T-helper 1 cell treated with Interleukin-12 subunit alpha and Interleukin-12 subunit beta and Interleukin-4 antibody, amounts not matched to agents 30 μg/mL and 1 μg/mL, for 36 hours (primary cell): ENCODE results near the gene HS3ST5.

Experiments used
- H3K27ac Mint-ChIP-seq: one replicate; pipeline ENCODE4 v1.8.0; 2021; ENCODE audit warnings: mild to moderate bottlenecking, mixed read lengths
- H3K27me3 Mint-ChIP-seq: one replicate; pipeline ENCODE4 v1.8.0; 2021; ENCODE audit warnings: low read depth, mixed read lengths
- H3K36me3 Mint-ChIP-seq: one replicate; pipeline ENCODE4 v1.8.0; 2021; ENCODE audit warnings: low read depth, mixed read lengths
- H3K4me1 Mint-ChIP-seq: one replicate; pipeline ENCODE4 v1.8.0; 2021; ENCODE audit warnings: low read depth, mixed read lengths
- H3K4me3 Mint-ChIP-seq: one replicate; pipeline ENCODE4 v1.8.0; 2021; ENCODE audit warnings: mild to moderate bottlenecking, moderate library complexity, mixed read lengths
- H3K9me3 Mint-ChIP-seq: one replicate; pipeline ENCODE4 v1.8.0; 2021; ENCODE audit warnings: mixed read lengths

Gene HS3ST5

GRCh38 chr6:114342826-114343781, at the start of gene HS3ST5:
Gene HS3ST5, minus strand, starts transcription at chr6:114343023. Its CDS starts 280,178 bp downstream, at chr6:114062845.
- Mint-ChIP-seq H3K36me3 (no peaks in the 10 kb centered on the region), H3K27ac (no peak within 1 kb of the TSS), H3K9me3 (no peaks in the 10 kb centered on the region), H3K4me3 (no peak within 1 kb of the TSS), H3K27me3 (peaks cover 54% of the 10 kb centered on the region), H3K4me1 (no peaks in the 10 kb centered on the region)

GRCh38 chr6:114390176-114390575, 47.4 kb upstream of the HS3ST5 start:
- H3K4me3 Mint-ChIP-seq, result no peak overlapping the region
- no peaks in the 10 kb centered on the region for H3K9me3 Mint-ChIP-seq
- H3K27me3 Mint-ChIP-seq, result no peaks in the 10 kb centered on the region
- H3K27ac Mint-ChIP-seq, result no peak overlapping the region
- H3K4me1 Mint-ChIP-seq, result no peaks in the 10 kb centered on the region
- H3K36me3 Mint-ChIP-seq, result no peaks in the 10 kb centered on the region

GRCh38 chr6:114389111-114389510, 46.3 kb upstream of the HS3ST5 start:
- no peak overlapping the region for H3K4me3 Mint-ChIP-seq
- H3K36me3 Mint-ChIP-seq, result no peaks in the 10 kb centered on the region
- no peaks in the 10 kb centered on the region for H3K9me3 Mint-ChIP-seq
- no peaks in the 10 kb centered on the region for H3K4me1 Mint-ChIP-seq
- H3K27ac Mint-ChIP-seq, result no peak overlapping the region
- no peaks in the 10 kb centered on the region for H3K27me3 Mint-ChIP-seq

GRCh38 chr6:114382406-114382805, 39.6 kb upstream of the HS3ST5 start:
- H3K4me3 Mint-ChIP-seq, result no peak overlapping the region
- no peak overlapping the region for H3K27ac Mint-ChIP-seq
- H3K9me3 Mint-ChIP-seq, result no peaks in the 10 kb centered on the region
- no peaks in the 10 kb centered on the region for H3K36me3 Mint-ChIP-seq
- no peaks in the 10 kb centered on the region for H3K27me3 Mint-ChIP-seq
- no peaks in the 10 kb centered on the region for H3K4me1 Mint-ChIP-seq

GRCh38 chr6:114377881-114378280, 35.1 kb upstream of the HS3ST5 start:
- H3K27ac Mint-ChIP-seq, result no peak overlapping the region
- no peaks in the 10 kb centered on the region for H3K27me3 Mint-ChIP-seq
- H3K9me3 Mint-ChIP-seq, result no peaks in the 10 kb centered on the region
- no peaks in the 10 kb centered on the region for H3K4me1 Mint-ChIP-seq
- H3K36me3 Mint-ChIP-seq, result no peaks in the 10 kb centered on the region
- H3K4me3 Mint-ChIP-seq, result no peak overlapping the region

- Mint-ChIP-seq H3K27me3 (no peaks in the 10 kb centered on the region), H3K9me3 (no peaks in the 10 kb centered on the region), H3K36me3 (no peaks in the 10 kb centered on the region), H3K4me3 (no peak overlapping the region), H3K27ac (no peak overlapping the region), H3K4me1 (no peaks in the 10 kb centered on the region)
Measured at GRCh38 chr6:114376611-114377175, 33.9 kb upstream of the HS3ST5 start.

GRCh38 chr6:114375541-114376192, 32.8 kb upstream of the HS3ST5 start:
- Mint-ChIP-seq H3K27me3 (no peaks in the 10 kb centered on the region), H3K9me3 (no peaks in the 10 kb centered on the region), H3K27ac (no peak overlapping the region), H3K36me3 (no peaks in the 10 kb centered on the region), H3K4me1 (no peaks in the 10 kb centered on the region), H3K4me3 (no peak overlapping the region)

- H3K4me3 Mint-ChIP-seq, result no peak overlapping the region
- H3K27me3 Mint-ChIP-seq, result no peaks in the 10 kb centered on the region
- no peaks in the 10 kb centered on the region for H3K4me1 Mint-ChIP-seq
- no peaks in the 10 kb centered on the region for H3K9me3 Mint-ChIP-seq
- no peak overlapping the region for H3K27ac Mint-ChIP-seq
- no peaks in the 10 kb centered on the region for H3K36me3 Mint-ChIP-seq
Measured at GRCh38 chr6:114367315-114367961, 24.6 kb upstream of the HS3ST5 start.

- H3K36me3 Mint-ChIP-seq, result no peaks in the 10 kb centered on the region
- no peaks in the 10 kb centered on the region for H3K27me3 Mint-ChIP-seq
- no peaks in the 10 kb centered on the region for H3K9me3 Mint-ChIP-seq
- H3K27ac Mint-ChIP-seq, result no peak overlapping the region
- H3K4me3 Mint-ChIP-seq, result no peak overlapping the region
- no peaks in the 10 kb centered on the region for H3K4me1 Mint-ChIP-seq
Measured at GRCh38 chr6:114366899-114367298, 24.1 kb upstream of the HS3ST5 start.

GRCh38 chr6:114364301-114364700, 21.5 kb upstream of the HS3ST5 start:
- Mint-ChIP-seq H3K27me3 (no peaks in the 10 kb centered on the region), H3K4me3 (no peak overlapping the region), H3K9me3 (no peaks in the 10 kb centered on the region), H3K36me3 (no peaks in the 10 kb centered on the region), H3K4me1 (no peaks in the 10 kb centered on the region), H3K27ac (no peak overlapping the region)

GRCh38 chr6:114362957-114363356, 20.1 kb upstream of the HS3ST5 start:
- no peaks in the 10 kb centered on the region for H3K36me3 Mint-ChIP-seq
- H3K27ac Mint-ChIP-seq, result no peak overlapping the region
- no peak overlapping the region for H3K4me3 Mint-ChIP-seq
- H3K9me3 Mint-ChIP-seq, result no peaks in the 10 kb centered on the region
- H3K27me3 Mint-ChIP-seq, result no peaks in the 10 kb centered on the region
- no peaks in the 10 kb centered on the region for H3K4me1 Mint-ChIP-seq

- H3K27ac Mint-ChIP-seq, result no peak overlapping the region
- H3K36me3 Mint-ChIP-seq, result no peaks in the 10 kb centered on the region
- no peaks in the 10 kb centered on the region for H3K9me3 Mint-ChIP-seq
- no peaks in the 10 kb centered on the region for H3K4me1 Mint-ChIP-seq
- no peak overlapping the region for H3K4me3 Mint-ChIP-seq
- H3K27me3 Mint-ChIP-seq, result no peaks in the 10 kb centered on the region
Measured at GRCh38 chr6:114362396-114362795, 19.6 kb upstream of the HS3ST5 start.

GRCh38 chr6:114361036-114361435, 18.2 kb upstream of the HS3ST5 start:
- Mint-ChIP-seq H3K4me3 (no peak overlapping the region), H3K36me3 (no peaks in the 10 kb centered on the region), H3K9me3 (no peaks in the 10 kb centered on the region), H3K4me1 (no peaks in the 10 kb centered on the region), H3K27ac (no peak overlapping the region), H3K27me3 (no peaks in the 10 kb centered on the region)

- Mint-ChIP-seq H3K27me3 (no peaks in the 10 kb centered on the region), H3K36me3 (no peaks in the 10 kb centered on the region), H3K4me3 (no peak overlapping the region), H3K4me1 (no peaks in the 10 kb centered on the region), H3K27ac (no peak overlapping the region), H3K9me3 (no peaks in the 10 kb centered on the region)
Measured at GRCh38 chr6:114355300-114355699, 12.5 kb upstream of the HS3ST5 start.
